ENCODE results near the gene SOX13. TPM values are rescaled to one million over a fixed set of nuclear protein-coding genes. Genes with fewer than 3 reads are reported as not detected.

The SOX13 gene
- total RNA-seq, 1 donor from 2014 or later = 8.2 TPM

GRCh38 chr1:204080163-204080903 is 7.4 kb downstream of the SOX13 start:
- TF ChIP-seq, protein P1, sequence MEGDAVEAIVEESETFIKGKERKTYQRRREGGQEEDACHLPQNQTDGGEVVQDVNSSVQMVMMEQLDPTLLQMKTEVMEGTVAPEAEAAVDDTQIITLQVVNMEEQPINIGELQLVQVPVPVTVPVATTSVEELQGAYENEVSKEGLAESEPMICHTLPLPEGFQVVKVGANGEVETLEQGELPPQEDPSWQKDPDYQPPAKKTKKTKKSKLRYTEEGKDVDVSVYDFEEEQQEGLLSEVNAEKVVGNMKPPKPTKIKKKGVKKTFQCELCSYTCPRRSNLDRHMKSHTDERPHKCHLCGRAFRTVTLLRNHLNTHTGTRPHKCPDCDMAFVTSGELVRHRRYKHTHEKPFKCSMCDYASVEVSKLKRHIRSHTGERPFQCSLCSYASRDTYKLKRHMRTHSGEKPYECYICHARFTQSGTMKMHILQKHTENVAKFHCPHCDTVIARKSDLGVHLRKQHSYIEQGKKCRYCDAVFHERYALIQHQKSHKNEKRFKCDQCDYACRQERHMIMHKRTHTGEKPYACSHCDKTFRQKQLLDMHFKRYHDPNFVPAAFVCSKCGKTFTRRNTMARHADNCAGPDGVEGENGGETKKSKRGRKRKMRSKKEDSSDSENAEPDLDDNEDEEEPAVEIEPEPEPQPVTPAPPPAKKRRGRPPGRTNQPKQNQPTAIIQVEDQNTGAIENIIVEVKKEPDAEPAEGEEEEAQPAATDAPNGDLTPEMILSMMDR (IDR thresholded peaks at IDR 0.05; ENCODE audit: insufficient read depth, low read length, poor library complexity, severe bottlenecking) = no peak
- Histone ChIP-seq H3K36me3 (ENCODE audit: control insufficient read depth, insufficient read depth, low read length) (no peaks in the 10 kb centered on the region), H3K27me3 (ENCODE audit: control insufficient read depth, insufficient read depth, low read length) (no peaks in the 10 kb centered on the region), H3K4me3 (ENCODE audit: low read depth, low read length) (no peak overlapping the region)
- DNase-seq (ENCODE audit: low read depth) = peak; percentile 87

DNA sequence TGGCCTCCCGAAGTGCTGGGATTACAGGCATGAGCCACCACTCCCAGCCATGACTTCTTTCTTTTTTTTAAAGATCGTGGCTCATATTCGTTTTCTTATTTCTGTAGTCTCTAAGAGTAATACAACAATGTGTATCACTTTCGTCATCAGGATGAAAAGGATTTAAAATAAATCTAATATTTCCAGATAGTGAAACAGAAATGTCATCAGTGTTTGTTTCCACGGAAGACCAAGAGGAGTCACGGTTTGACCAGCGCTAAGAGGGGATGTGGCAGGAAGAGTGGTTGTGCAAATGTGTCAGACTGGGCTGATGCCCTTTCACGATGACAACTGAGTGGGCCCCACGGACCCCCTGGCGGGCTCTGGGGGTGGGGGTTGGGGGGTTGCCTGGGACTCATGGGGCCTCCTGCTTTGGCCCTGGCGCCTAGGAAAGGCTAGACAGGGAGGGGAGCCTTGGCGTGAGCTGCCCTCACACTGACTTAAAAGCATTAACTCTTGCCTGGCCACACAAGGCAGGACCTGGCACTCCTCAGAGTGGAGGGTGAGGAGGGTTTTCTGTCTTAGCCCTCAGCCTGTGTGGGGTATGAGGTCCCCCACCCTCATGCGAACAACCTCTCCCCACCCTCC is 8.4 kb downstream of the SOX13 start:
- TF ChIP-seq, protein P1 (IDR thresholded peaks at IDR 0.05; ENCODE audit: insufficient read depth, low read length, poor library complexity, severe bottlenecking) = no peak
- no peaks in the 10 kb centered on the region for H3K36me3 ChIP-seq (ENCODE audit: control insufficient read depth, insufficient read depth, low read length)
- DNase-seq (ENCODE audit: low read depth) = no peak
- H3K27me3 ChIP-seq (ENCODE audit: control insufficient read depth, insufficient read depth, low read length) = no peaks in the 10 kb centered on the region
- H3K4me3 ChIP-seq (ENCODE audit: low read depth, low read length) = no peak overlapping the region

DNA sequence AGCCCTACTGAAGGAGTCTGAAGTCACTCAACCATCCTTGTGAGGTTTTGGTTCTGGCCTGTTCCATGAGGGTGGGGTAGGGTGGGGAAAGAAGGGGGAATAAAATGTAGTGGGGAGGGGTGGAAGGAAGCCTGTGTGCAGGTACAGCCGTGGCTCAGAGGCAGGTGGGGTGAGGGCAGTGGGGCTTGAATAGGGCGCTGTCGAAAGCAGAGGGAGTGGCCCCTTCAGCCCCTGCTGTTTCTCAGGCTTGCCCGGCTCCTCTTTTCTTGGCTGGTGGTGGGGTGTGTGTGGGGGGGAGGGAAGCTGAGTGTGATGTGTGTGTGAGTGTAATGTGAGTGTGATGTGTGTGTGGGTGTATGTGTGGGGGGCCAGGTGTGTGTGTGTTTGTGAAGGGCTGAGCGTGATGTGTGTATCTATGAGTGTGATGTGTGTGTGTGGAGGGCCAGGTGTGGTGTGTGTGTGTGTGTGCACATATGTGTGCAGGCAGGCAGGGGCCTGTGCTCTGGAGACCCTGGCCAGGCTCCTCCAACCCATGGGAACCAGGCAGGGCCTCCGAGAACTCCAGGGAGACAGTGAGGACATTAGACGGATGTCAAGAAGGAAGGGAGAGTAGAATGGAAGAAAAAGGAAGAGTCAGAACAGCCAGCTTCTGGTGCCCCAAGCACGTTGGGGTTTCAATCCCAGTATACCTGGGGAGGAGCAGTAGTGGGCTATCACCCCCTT is 9.0 kb downstream of the SOX13 start:
- DNase-seq (ENCODE audit: low read depth) = no peak
- TF ChIP-seq, protein P1 (IDR thresholded peaks at IDR 0.05; ENCODE audit: insufficient read depth, low read length, poor library complexity, severe bottlenecking) = no peak
- Histone ChIP-seq H3K27me3 (ENCODE audit: control insufficient read depth, insufficient read depth, low read length) (no peaks in the 10 kb centered on the region), H3K4me3 (ENCODE audit: low read depth, low read length) (no peak overlapping the region), H3K36me3 (ENCODE audit: control insufficient read depth, insufficient read depth, low read length) (no peaks in the 10 kb centered on the region)

- Histone ChIP-seq H3K27me3 (ENCODE audit: control insufficient read depth, insufficient read depth, low read length) (no peaks in the 10 kb centered on the region), H3K4me3 (ENCODE audit: low read depth, low read length) (no peak overlapping the region), H3K36me3 (ENCODE audit: control insufficient read depth, insufficient read depth, low read length) (no peaks in the 10 kb centered on the region)
- TF ChIP-seq, protein P1 (IDR thresholded peaks at IDR 0.05; ENCODE audit: insufficient read depth, low read length, poor library complexity, severe bottlenecking) = no peak
- no peak for DNase-seq (ENCODE audit: low read depth)
Measured at GRCh38 chr1:204083491-204083890, 10.6 kb downstream of the SOX13 start.

- Histone ChIP-seq H3K4me3 (ENCODE audit: low read depth, low read length) (no peak overlapping the region), H3K36me3 (ENCODE audit: control insufficient read depth, insufficient read depth, low read length) (no peaks in the 10 kb centered on the region), H3K27me3 (ENCODE audit: control insufficient read depth, insufficient read depth, low read length) (no peaks in the 10 kb centered on the region)
- DNase-seq (ENCODE audit: low read depth) = no peak
- TF ChIP-seq, protein P1 (IDR thresholded peaks at IDR 0.05; ENCODE audit: insufficient read depth, low read length, poor library complexity, severe bottlenecking) = no peak
Measured at GRCh38 chr1:204084247-204084772, 11.4 kb downstream of the SOX13 start.

All from kidney epithelial cell (primary cell).